Left lobe of liver (tissue), 2 donors: Measurements from ENCODE around the gene ALK. TPM values are rescaled to one million over a fixed set of nuclear protein-coding genes. Genes with fewer than 3 reads are reported as not detected.

Experiments used
- ATAC-seq: fragments of 200-7000 bp; cut with Tn5 transposase; one replicate; pipeline ENCODE4 v1.9.1; 2020; ENCODE audit warnings: mild to moderate bottlenecking, moderate library complexity
- DNase-seq: peaks from one replicate; pipeline ENCODE4 v3.0.0-alpha.2; 2020; ENCODE audit warnings: low spot score
- total RNA-seq: library from RNA; stranded (reverse); gene quantifications from one replicate; pipeline ENCODE4 v1.2.1, GENCODE V29; 2021
- donor health status: DM: no; HTN: no; CAD: no; lungs with moderate emphysema.
- donor health status: DM: no; HTN: yes; CAD: no.

ALK gene
- total RNA-seq, 1 donor from 2014 or later: not detected

- DNase-seq (no peak), ATAC-seq (no peak)
These were observed 702.7 kb downstream of the ALK start for GRCh38 chr2:29218550-29219125.

- ATAC-seq (no peak), DNase-seq (no peak)
These were observed 703.3 kb downstream of the ALK start for GRCh38 chr2:29218071-29218470.

- no peak for DNase-seq
- no peak for ATAC-seq
These were observed 704.8 kb downstream of the ALK start for GRCh38 chr2:29216609-29216909.

- ATAC-seq (no peak), DNase-seq (peak; percentile 31)
These were observed 705.4 kb downstream of the ALK start for GRCh38 chr2:29215739-29216608.

GRCh38 chr2:29215073-29215472, 706.3 kb downstream of the ALK start:
- peak; percentile 18 for DNase-seq
- no peak for ATAC-seq

- ATAC-seq (no peak), DNase-seq (no peak)
These were observed 707.5 kb downstream of the ALK start for GRCh38 chr2:29213888-29214291.

GRCh38 chr2:29212009-29212408, 709.4 kb downstream of the ALK start:
- DNase-seq (no peak), ATAC-seq (no peak)

GRCh38 chr2:29209551-29209950, 711.8 kb downstream of the ALK start:
- ATAC-seq: no peak
- DNase-seq: no peak

GRCh38 chr2:29207352-29208148, 713.8 kb downstream of the ALK start:
- DNase-seq (no peak), ATAC-seq (no peak)

GRCh38 chr2:29206941-29207340, 714.4 kb downstream of the ALK start:
- DNase-seq (no peak), ATAC-seq (no peak)

- ATAC-seq: no peak
- no peak for DNase-seq
These were observed 718.4 kb downstream of the ALK start for GRCh38 chr2:29202819-29203495.

GRCh38 chr2:29201979-29202378, 719.4 kb downstream of the ALK start:
- DNase-seq (no peak), ATAC-seq (no peak)

GRCh38 chr2:29196792-29197788, 724.3 kb downstream of the ALK start:
- DNase-seq (peak; percentile 69), ATAC-seq (peak; percentile 97)

- ATAC-seq (no peak), DNase-seq (no peak)
These were observed 725.6 kb downstream of the ALK start for GRCh38 chr2:29195796-29196195.

GRCh38 chr2:29193681-29194080, 727.7 kb downstream of the ALK start:
- ATAC-seq (no peak), DNase-seq (no peak)

- no peak for DNase-seq
- no peak for ATAC-seq
These were observed 728.3 kb downstream of the ALK start for GRCh38 chr2:29193111-29193510.

GRCh38 chr2:29192526-29192925, 728.9 kb downstream of the ALK start:
- DNase-seq (no peak), ATAC-seq (no peak)

- no peak for DNase-seq
These were observed 729.6 kb downstream of the ALK start for GRCh38 chr2:29191817-29192216.

GRCh38 chr2:29189052-29189451, 732.3 kb downstream of the ALK start:
- DNase-seq: no peak
- ATAC-seq: no peak

More at GRCh38 chr2:29191817-29192216, 729.6 kb downstream of the ALK start:
- ATAC-seq: no peak

- no peak for ATAC-seq
- DNase-seq: no peak
These were observed 733.5 kb downstream of the ALK start for GRCh38 chr2:29187926-29188325.
